Muscle layer of colon (tissue), 2 donors: ENCODE results near the gene PIP4K2C.
"Not testable (repeated sequence)": the region's sequence is repeated elsewhere in the genome, so short reads cannot be mapped to it uniquely, and the experiment has no call there.

ENCODE experiments used
- H3K27ac ChIP-seq: one replicate; pipeline ENCODE4 v1.7.0; 2013; ENCODE audit warnings: low read depth, mild to moderate bottlenecking, low read length, moderate library complexity
- H3K27me3 ChIP-seq, 2 donors: one replicate each; pipeline ENCODE4 v1.7.0; 2013; ENCODE audit warnings: low read length in 2 of 2, mild to moderate bottlenecking in 2 of 2; ENCODE audit not compliant: insufficient read depth in 2 of 2, control insufficient read depth in 1 of 2
- H3K36me3 ChIP-seq: one replicate; pipeline ENCODE4 v1.7.0; 2013; ENCODE audit warnings: mild to moderate bottlenecking, low read length; ENCODE audit not compliant: insufficient read depth
- H3K4me1 ChIP-seq: one replicate; pipeline ENCODE4 v1.7.0; 2013; ENCODE audit warnings: mild to moderate bottlenecking, low read length; ENCODE audit not compliant: insufficient read depth
- H3K4me3 ChIP-seq, 2 donors: one replicate each; pipeline ENCODE4 v1.7.0; 2013; ENCODE audit warnings: low read length in 2 of 2, low read depth in 1 of 2, mild to moderate bottlenecking in 1 of 2, moderate library complexity in 1 of 2
- H3K9ac ChIP-seq: one replicate; pipeline ENCODE4 v1.7.0; 2013; ENCODE audit warnings: low read length
- H3K9me3 ChIP-seq: one replicate; pipeline ENCODE4 v1.7.0; 2013; ENCODE audit warnings: mild to moderate bottlenecking, low read length
- donor health status: abdominal sarcoma.
- donor health status: Adenocarcinoma of cecum.

The PIP4K2C gene

GRCh38 chr12:57579677-57580465 lies 11.1 kb upstream of the PIP4K2C start:
- Histone ChIP-seq H3K4me3 (no peak overlapping the region), H3K27me3 (no peaks in the 10 kb centered on the region), H3K4me1 (no peaks in the 10 kb centered on the region), H3K9me3 (no peaks in the 10 kb centered on the region), H3K36me3 (no peaks in the 10 kb centered on the region), H3K27ac (no peak overlapping the region), H3K9ac (no peak overlapping the region)

- no peaks in the 10 kb centered on the region for H3K36me3 ChIP-seq
- H3K27ac ChIP-seq, result no peak overlapping the region
- no peak overlapping the region for H3K9ac ChIP-seq
- H3K27me3 ChIP-seq, result no peaks in the 10 kb centered on the region
- no peaks in the 10 kb centered on the region for H3K9me3 ChIP-seq
- H3K4me1 ChIP-seq, result no peaks in the 10 kb centered on the region
- no peak overlapping the region for H3K4me3 ChIP-seq
These were observed 10.6 kb upstream of the PIP4K2C start for GRCh38 chr12:57580466-57580795.

- Histone ChIP-seq H3K27me3 (no peaks in the 10 kb centered on the region), H3K36me3 (no peaks in the 10 kb centered on the region), H3K9ac (no peak overlapping the region), H3K27ac (no peak overlapping the region), H3K4me1 (no peaks in the 10 kb centered on the region), H3K9me3 (no peaks in the 10 kb centered on the region), H3K4me3 (no peak overlapping the region)
These were observed 9.2 kb upstream of the PIP4K2C start for GRCh38 chr12:57581802-57582201.

- Histone ChIP-seq H3K9me3 (no peaks in the 10 kb centered on the region), H3K27ac (no peak overlapping the region), H3K27me3 (no peaks in the 10 kb centered on the region)
These were observed 8.6 kb upstream of the PIP4K2C start for GRCh38 chr12:57582440-57582839.

GRCh38 chr12:57583008-57583831 lies 7.8 kb upstream of the PIP4K2C start:
- Histone ChIP-seq H3K27me3 (no peaks in the 10 kb centered on the region), H3K9me3 (no peaks in the 10 kb centered on the region), H3K4me1 (no peaks in the 10 kb centered on the region), H3K4me3 (no peak overlapping the region), H3K36me3 (no peaks in the 10 kb centered on the region), H3K9ac (no peak overlapping the region), H3K27ac (no peak overlapping the region)

More at GRCh38 chr12:57582440-57582839, 8.6 kb upstream of the PIP4K2C start:
- Histone ChIP-seq H3K9ac (no peak overlapping the region), H3K4me3 (no peak overlapping the region), H3K4me1 (no peaks in the 10 kb centered on the region), H3K36me3 (no peaks in the 10 kb centered on the region)

- Histone ChIP-seq H3K4me3 (no peak overlapping the region), H3K9ac (no peak overlapping the region), H3K27ac (no peak overlapping the region), H3K4me1 (no peaks in the 10 kb centered on the region), H3K36me3 (no peaks in the 10 kb centered on the region), H3K27me3 (no peaks in the 10 kb centered on the region), H3K9me3 (no peaks in the 10 kb centered on the region)
These were observed 6.9 kb upstream of the PIP4K2C start for GRCh38 chr12:57584050-57584449.

- Histone ChIP-seq H3K9me3 (no peaks in the 10 kb centered on the region), H3K27me3 (no peaks in the 10 kb centered on the region), H3K36me3 (no peaks in the 10 kb centered on the region), H3K9ac (no peak overlapping the region), H3K4me1 (no peaks in the 10 kb centered on the region), H3K4me3 (no peak overlapping the region), H3K27ac (no peak overlapping the region)
These were observed 6.3 kb upstream of the PIP4K2C start for GRCh38 chr12:57584690-57585089.

- Histone ChIP-seq H3K9me3 (no peaks in the 10 kb centered on the region), H3K36me3 (no peaks in the 10 kb centered on the region), H3K9ac (no peak overlapping the region), H3K4me3 (no peak overlapping the region), H3K27ac (no peak overlapping the region), H3K27me3 (no peaks in the 10 kb centered on the region), H3K4me1 (no peaks in the 10 kb centered on the region)
These were observed 5.8 kb upstream of the PIP4K2C start for GRCh38 chr12:57585156-57585555.

GRCh38 chr12:57586128-57586527 lies 4.9 kb upstream of the PIP4K2C start:
- no peaks in the 10 kb centered on the region for H3K27me3 ChIP-seq
- no peak overlapping the region for H3K9ac ChIP-seq
- no peak overlapping the region for H3K27ac ChIP-seq
- H3K4me1 ChIP-seq, result peaks cover 6% of the 10 kb centered on the region
- H3K9me3 ChIP-seq, result no peaks in the 10 kb centered on the region
- H3K36me3 ChIP-seq, result no peaks in the 10 kb centered on the region
- H3K4me3 ChIP-seq, result no peak overlapping the region

- H3K4me3 ChIP-seq, result no peak overlapping the region
- H3K27me3 ChIP-seq, result no peaks in the 10 kb centered on the region
These were observed 4.1 kb upstream of the PIP4K2C start for GRCh38 chr12:57586832-57587429.

GRCh38 chr12:57588951-57589610 lies 1.9 kb upstream of the PIP4K2C start:
- not testable (repeated sequence) for H3K9me3 ChIP-seq, H3K27ac ChIP-seq, H3K27me3 ChIP-seq, H3K9ac ChIP-seq, H3K4me3 ChIP-seq, H3K36me3 ChIP-seq
- peaks cover 14% of the 10 kb centered on the region for H3K4me1 ChIP-seq

More at GRCh38 chr12:57586832-57587429, 4.1 kb upstream of the PIP4K2C start:
- peaks cover 11% of the 10 kb centered on the region for H3K4me1 ChIP-seq
- no peak overlapping the region for H3K9ac ChIP-seq
- no peaks in the 10 kb centered on the region for H3K9me3 ChIP-seq
- H3K27ac ChIP-seq, result no peak overlapping the region
- no peaks in the 10 kb centered on the region for H3K36me3 ChIP-seq
